ENCODE data around the gene NCOA7.

Gene NCOA7

GRCh38 chr6:125748406-125749172 lies 42.2 kb upstream of the NCOA7 start:
- Histone ChIP-seq H3K9me3 (ENCODE audit: insufficient read depth, low read length) (no peaks in the 10 kb centered on the region), H3K9ac (ENCODE audit: low read length) (peak overlapping the region; percentile 63), H3K36me3 (ENCODE audit: low read length) (no peaks in the 10 kb centered on the region), H3K27ac (ENCODE audit: low read depth, low read length) (no peak overlapping the region), H2AFZ (ENCODE audit: low read depth, low read length, severe bottlenecking) (peak overlapping the region; percentile 81), H3K4me2 (ENCODE audit: low read depth, low read length, poor library complexity, severe bottlenecking) (peak overlapping the region; percentile 93), H3K9me2 (replicated peaks; ENCODE audit: insufficient read depth, low read length) (no peaks in the 10 kb centered on the region), H3K4me3 (ENCODE audit: insufficient read depth, low read length, poor library complexity, severe bottlenecking) (peak overlapping the region; percentile 70), H3F3A (ENCODE audit: insufficient read depth) (peaks cover 26% of the 10 kb centered on the region), H4K20me1 (ENCODE audit: low read depth, low read length) (no peaks in the 10 kb centered on the region), H3K79me2 (ENCODE audit: insufficient read depth, low read length) (no peaks in the 10 kb centered on the region), H3K27me3 (ENCODE audit: low read length) (no peaks in the 10 kb centered on the region)
- TF ChIP-seq CTCF (IDR thresholded peaks at IDR 0.05; ENCODE audit: insufficient read depth, low read length, poor library complexity, severe bottlenecking) = no peak
- no peak for TF ChIP-seq EZH2phosphoT487 (conservative IDR thresholded peaks at IDR 0.05; ENCODE audit: low read length)

GRCh38 chr6:125749173-125749864 lies 41.4 kb upstream of the NCOA7 start, which contains the start of gene HEY2:
TSS of gene HEY2 (plus strand) at chr6:125749632. CDS start at chr6:125749777, 145 bp downstream.
- Histone ChIP-seq H4K20me1 (ENCODE audit: low read depth, low read length) (no peaks in the 10 kb centered on the region), H3K9me3 (ENCODE audit: insufficient read depth, low read length) (no peaks in the 10 kb centered on the region), H2AFZ (ENCODE audit: low read depth, low read length, severe bottlenecking) (peak within 1 kb of the TSS; percentile 86), H3K9me2 (replicated peaks; ENCODE audit: insufficient read depth, low read length) (no peaks in the 10 kb centered on the region), H3K27ac (ENCODE audit: low read depth, low read length) (no peak within 1 kb of the TSS), H3K27me3 (ENCODE audit: low read length) (no peaks in the 10 kb centered on the region), H3K4me2 (ENCODE audit: low read depth, low read length, poor library complexity, severe bottlenecking) (peak within 1 kb of the TSS; percentile 93), H3K9ac (ENCODE audit: low read length) (peak within 1 kb of the TSS; percentile 63), H3K4me3 (ENCODE audit: insufficient read depth, low read length, poor library complexity, severe bottlenecking) (peak within 1 kb of the TSS; percentile 70), H3K36me3 (ENCODE audit: low read length) (no peaks in the 10 kb centered on the region), H3K79me2 (ENCODE audit: insufficient read depth, low read length) (no peaks in the 10 kb centered on the region), H3F3A (ENCODE audit: insufficient read depth) (peaks cover 26% of the 10 kb centered on the region)
- TF ChIP-seq CTCF (IDR thresholded peaks at IDR 0.05; ENCODE audit: insufficient read depth, low read length, poor library complexity, severe bottlenecking) (no peak), EZH2phosphoT487 (conservative IDR thresholded peaks at IDR 0.05; ENCODE audit: low read length) (no peak)

DNA sequence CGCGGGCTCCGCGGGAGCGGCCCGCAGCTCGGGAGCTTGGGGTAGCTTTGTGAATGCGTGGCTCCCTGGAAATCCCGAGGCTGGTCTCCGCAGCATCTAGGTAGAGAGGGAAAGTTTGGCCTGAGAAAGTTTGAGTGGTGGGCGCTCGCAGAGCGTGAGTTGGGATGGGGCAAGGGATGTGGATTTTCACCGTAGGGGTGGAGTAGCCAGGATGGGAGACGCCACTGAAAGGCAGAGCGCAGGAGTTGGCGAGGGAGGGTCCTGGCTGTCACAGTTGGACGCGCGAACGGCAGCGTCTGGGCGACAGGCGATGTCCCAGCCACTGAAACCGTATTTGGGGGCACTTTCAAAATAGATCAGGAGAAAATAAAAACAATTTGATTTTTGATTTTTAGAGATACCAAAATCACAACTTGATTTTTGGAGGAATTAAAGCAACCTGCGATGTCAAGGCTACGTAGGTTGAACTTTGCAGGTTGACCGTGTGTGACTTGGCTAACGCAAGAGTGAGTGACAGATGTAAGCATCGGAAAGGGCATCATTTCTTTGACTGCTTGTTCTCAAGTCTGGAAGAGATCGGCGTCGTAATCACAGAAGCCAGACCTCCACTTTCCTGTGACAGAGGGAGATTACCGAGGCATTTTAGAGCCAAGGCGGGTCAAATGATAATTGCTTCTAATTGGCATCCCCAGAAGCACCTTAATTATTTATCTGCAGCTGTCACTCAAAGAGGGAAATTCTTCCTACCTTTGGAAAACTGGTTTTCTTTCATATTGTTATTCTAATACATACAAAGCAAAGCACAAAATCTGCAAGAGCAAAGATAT lies 40.7 kb upstream of the NCOA7 start:
- H4K20me1 ChIP-seq (ENCODE audit: low read depth, low read length) = no peaks in the 10 kb centered on the region
- peak overlapping the region; percentile 86 for H2AFZ ChIP-seq (ENCODE audit: low read depth, low read length, severe bottlenecking)
- no peaks in the 10 kb centered on the region for H3K79me2 ChIP-seq (ENCODE audit: insufficient read depth, low read length)
- H3K27ac ChIP-seq (ENCODE audit: low read depth, low read length) = no peak overlapping the region
- H3K27me3 ChIP-seq (ENCODE audit: low read length) = no peaks in the 10 kb centered on the region
- no peaks in the 10 kb centered on the region for H3K36me3 ChIP-seq (ENCODE audit: low read length)
- TF ChIP-seq CTCF (IDR thresholded peaks at IDR 0.05; ENCODE audit: insufficient read depth, low read length, poor library complexity, severe bottlenecking) = no peak
- TF ChIP-seq EZH2phosphoT487 (conservative IDR thresholded peaks at IDR 0.05; ENCODE audit: low read length) = no peak
- peak overlapping the region; percentile 78 for H3K4me2 ChIP-seq (ENCODE audit: low read depth, low read length, poor library complexity, severe bottlenecking)
- no peaks in the 10 kb centered on the region for H3K9me3 ChIP-seq (ENCODE audit: insufficient read depth, low read length)
- peak overlapping the region; percentile 63 for H3K9ac ChIP-seq (ENCODE audit: low read length)
- no peaks in the 10 kb centered on the region for H3K9me2 ChIP-seq (replicated peaks; ENCODE audit: insufficient read depth, low read length)
- peak overlapping the region; percentile 70 for H3K4me3 ChIP-seq (ENCODE audit: insufficient read depth, low read length, poor library complexity, severe bottlenecking)
- H3F3A ChIP-seq (ENCODE audit: insufficient read depth) = peaks cover 26% of the 10 kb centered on the region

All from SU-DHL-6 (cell line).